Measurements from ENCODE around the gene GATD1.

DNA sequence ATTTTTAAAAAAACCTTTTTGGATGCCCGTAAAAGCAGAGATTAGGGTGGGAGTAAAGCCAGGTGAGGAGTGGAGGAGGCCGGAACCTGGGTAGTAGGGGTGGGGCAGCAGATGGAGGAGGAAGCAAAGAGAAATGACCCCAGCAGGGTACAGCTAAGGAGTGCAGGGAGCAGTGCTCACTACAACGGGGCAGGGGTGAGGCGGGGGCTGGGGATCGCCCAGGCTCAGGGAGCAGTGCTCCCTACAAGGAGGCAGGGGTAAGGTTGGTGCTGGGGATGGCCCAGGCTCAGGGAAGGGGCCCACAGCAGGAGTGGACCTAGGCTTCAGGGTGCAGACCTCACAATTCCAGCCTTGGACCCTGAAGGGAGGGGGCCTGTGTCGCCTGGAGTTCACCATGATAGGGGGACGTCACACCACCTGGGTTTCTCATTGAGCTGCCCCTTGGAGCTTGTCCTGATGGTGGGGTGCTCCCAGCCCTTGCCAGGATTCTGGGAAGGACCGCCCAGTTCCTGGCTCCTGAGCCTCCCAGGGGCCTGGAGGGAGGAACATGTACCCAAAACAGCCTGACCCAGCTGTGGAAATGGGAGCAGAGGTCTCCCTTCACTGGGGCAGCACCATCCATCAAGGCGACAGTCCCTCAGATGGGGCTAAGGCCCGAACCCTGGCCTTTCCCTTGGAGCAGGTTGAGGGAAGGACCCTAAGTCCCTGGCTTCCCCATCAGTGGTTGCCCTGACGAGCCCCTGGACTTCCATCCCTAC, 38.6 kb upstream of the GATD1 start:
- TF ChIP-seq, protein P1, sequence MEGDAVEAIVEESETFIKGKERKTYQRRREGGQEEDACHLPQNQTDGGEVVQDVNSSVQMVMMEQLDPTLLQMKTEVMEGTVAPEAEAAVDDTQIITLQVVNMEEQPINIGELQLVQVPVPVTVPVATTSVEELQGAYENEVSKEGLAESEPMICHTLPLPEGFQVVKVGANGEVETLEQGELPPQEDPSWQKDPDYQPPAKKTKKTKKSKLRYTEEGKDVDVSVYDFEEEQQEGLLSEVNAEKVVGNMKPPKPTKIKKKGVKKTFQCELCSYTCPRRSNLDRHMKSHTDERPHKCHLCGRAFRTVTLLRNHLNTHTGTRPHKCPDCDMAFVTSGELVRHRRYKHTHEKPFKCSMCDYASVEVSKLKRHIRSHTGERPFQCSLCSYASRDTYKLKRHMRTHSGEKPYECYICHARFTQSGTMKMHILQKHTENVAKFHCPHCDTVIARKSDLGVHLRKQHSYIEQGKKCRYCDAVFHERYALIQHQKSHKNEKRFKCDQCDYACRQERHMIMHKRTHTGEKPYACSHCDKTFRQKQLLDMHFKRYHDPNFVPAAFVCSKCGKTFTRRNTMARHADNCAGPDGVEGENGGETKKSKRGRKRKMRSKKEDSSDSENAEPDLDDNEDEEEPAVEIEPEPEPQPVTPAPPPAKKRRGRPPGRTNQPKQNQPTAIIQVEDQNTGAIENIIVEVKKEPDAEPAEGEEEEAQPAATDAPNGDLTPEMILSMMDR (IDR thresholded peaks at IDR 0.05; ENCODE audit: low read length) = no peak
- no peak for TF ChIP-seq EZH2phosphoT487 (IDR thresholded peaks at IDR 0.05; ENCODE audit: low read length)

All from MM.1S (cell line).